GM12873 (cell line): Measurements from ENCODE around the gene KPNA2.
A peak's percentile ranks its signal among the peaks of the same experiment; 100 is the strongest.

Experiments
- TF ChIP-seq, protein P1 (sequence below): IDR thresholded peaks from 2 replicates; pipeline ENCODE4 v1.5.1; 2012; ENCODE audit warnings: low read depth, mild to moderate bottlenecking, moderate library complexity, low read length, control low read depth; ENCODE audit not compliant: insufficient read depth; ENCODE audit errors: missing control alignments

Gene KPNA2

DNA sequence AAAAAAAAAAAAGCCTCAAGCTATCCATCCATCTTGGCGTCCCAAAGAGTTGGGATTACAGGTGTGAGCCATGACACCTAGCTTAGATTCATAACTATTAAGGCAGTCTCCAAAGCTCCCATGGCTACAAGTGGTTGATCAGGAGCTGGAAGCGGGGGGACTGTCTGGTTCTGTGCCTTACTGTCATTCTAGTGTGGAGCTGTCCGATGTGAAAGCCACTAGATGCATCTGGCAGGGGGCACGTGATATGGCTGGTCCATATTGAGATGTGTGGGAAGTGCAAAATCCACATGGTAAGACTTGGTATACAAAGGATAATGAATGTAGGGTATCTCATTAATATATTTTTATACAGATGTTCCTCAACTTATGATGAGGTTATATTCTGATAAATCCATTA, 38.7 kb downstream of the KPNA2 start:
- TF ChIP-seq, protein P1, sequence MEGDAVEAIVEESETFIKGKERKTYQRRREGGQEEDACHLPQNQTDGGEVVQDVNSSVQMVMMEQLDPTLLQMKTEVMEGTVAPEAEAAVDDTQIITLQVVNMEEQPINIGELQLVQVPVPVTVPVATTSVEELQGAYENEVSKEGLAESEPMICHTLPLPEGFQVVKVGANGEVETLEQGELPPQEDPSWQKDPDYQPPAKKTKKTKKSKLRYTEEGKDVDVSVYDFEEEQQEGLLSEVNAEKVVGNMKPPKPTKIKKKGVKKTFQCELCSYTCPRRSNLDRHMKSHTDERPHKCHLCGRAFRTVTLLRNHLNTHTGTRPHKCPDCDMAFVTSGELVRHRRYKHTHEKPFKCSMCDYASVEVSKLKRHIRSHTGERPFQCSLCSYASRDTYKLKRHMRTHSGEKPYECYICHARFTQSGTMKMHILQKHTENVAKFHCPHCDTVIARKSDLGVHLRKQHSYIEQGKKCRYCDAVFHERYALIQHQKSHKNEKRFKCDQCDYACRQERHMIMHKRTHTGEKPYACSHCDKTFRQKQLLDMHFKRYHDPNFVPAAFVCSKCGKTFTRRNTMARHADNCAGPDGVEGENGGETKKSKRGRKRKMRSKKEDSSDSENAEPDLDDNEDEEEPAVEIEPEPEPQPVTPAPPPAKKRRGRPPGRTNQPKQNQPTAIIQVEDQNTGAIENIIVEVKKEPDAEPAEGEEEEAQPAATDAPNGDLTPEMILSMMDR = no peak

GRCh38 chr17:68080411-68081150, 45.0 kb downstream of the KPNA2 start:
- TF ChIP-seq, protein P1 = no peak

GRCh38 chr17:68085771-68086381, 50.3 kb downstream of the KPNA2 start:
- TF ChIP-seq, protein P1 = peak; percentile 1

- TF ChIP-seq, protein P1 = no peak
Measured at GRCh38 chr17:68087851-68088250, 52.3 kb downstream of the KPNA2 start.

DNA sequence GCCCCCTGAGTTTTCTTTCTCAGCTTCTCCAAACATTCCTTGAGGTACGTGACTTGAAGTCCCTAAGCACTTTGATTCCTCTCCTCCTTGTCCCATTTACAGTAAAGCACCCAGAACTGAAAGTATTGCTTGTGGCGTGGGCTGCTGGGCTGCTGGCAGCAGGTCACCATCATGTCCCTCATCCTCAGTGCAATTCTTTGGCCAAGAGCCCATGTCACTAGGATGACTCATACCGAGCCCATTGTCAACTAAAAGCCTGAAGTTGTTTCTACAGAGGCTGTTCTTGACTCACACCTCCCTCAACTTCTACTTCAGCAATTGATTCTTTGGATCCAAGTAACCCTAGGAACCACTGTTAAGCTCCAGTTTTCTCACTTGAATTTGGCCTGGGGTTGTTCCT, 54.3 kb downstream of the KPNA2 start:
- TF ChIP-seq, protein P1 = no peak

- TF ChIP-seq, protein P1 = no peak
Measured at GRCh38 chr17:68094481-68095078, 59.0 kb downstream of the KPNA2 start.

DNA sequence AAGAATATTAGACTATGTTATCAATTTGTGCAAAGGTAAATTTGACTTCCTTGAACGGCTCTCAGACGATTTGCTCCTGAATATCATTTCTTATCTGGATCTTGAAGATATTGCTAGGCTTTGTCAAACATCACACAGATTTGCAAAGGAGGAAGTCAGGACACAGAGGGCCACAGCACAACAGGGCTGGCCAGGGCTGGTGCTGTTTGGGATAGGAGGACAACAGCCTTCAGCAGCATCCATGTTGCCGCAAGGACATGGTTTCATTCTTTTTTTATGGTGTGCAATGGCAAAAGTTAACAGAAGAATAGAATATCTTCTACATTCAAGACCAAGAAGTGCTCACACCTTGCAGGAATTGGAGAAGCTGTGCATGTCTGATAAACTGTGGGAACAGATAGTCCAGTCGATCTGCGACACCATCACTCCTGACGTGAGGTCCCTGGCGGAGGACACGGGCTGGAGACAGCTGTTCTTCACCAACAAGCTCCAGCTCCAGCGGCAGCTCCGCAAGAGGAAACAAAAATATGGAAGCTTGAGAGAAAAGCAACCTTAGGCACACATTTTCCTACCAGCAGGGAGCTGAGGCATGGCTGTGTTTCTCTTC, 59.8 kb downstream of the KPNA2 start:
- TF ChIP-seq, protein P1 = no peak
